Measurements from ENCODE around the gene ZDHHC14.

ZDHHC14 gene

GRCh38 chr6:157468574-157468973, 87.6 kb downstream of the ZDHHC14 start:
- no peak for DNase-seq

GRCh38 chr6:157469378-157469777, 88.4 kb downstream of the ZDHHC14 start:
- DNase-seq, result no peak

GRCh38 chr6:157471077-157471686, 90.2 kb downstream of the ZDHHC14 start:
- DNase-seq, result no peak

DNA sequence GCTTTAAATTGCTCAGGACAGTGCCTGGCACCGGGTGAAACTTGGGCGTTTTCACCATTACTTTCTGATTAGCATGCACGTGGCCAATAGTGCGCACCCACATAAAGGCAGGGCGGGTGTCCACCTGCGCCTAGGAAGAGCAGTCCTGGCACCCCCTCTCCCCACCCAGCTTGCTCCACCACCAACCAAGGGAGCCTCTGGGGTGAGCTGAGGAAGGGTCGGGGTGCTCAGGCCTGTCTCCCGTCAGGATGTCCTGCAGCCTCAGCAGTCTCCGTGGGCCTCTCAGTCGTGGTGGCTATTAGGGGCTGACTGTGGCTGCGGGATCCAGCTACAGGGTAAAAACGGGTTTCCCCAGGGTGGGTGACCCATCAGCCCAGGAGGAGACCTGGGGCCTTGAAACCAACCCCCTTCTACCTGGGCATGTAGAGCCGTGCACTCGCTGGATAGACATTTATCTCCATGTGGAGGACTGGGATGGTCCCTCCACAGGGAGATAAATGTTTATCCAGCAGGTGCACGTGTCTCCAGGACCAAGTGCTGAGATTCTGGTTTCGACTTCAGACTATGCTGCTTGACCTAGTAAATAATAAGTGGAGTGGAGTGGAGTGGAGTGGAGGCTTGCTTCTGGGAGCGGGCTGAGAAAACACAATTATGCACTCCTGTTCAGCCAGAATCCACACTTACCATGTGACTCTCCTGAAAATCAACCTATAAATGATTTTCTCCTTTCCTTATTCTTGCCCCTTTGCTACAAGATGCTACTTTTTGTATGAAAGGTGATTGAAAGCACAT, 91.1 kb downstream of the ZDHHC14 start:
- DNase-seq, result no peak

DNA sequence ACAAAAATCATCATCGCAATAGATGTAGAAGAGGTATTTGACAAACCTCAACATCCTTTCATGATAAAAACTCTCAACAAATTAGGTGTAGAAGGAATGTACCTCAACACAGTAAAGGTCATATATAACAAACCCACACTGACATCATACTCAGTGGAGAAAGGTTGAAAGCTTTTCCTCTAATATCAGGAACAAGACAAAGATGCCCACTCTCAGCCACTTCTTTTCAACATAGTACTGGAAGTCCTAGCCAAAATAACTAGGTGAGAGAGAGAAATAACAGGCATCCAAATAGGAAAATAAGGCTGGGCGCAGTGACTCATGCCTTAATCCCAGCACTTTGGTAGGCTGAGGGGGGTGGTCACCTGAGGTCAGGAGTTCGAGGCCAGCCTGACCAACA, 95.8 kb downstream of the ZDHHC14 start:
- no peak for DNase-seq

GRCh38 chr6:157478926-157479325, 97.9 kb downstream of the ZDHHC14 start:
- no peak for DNase-seq

DNA sequence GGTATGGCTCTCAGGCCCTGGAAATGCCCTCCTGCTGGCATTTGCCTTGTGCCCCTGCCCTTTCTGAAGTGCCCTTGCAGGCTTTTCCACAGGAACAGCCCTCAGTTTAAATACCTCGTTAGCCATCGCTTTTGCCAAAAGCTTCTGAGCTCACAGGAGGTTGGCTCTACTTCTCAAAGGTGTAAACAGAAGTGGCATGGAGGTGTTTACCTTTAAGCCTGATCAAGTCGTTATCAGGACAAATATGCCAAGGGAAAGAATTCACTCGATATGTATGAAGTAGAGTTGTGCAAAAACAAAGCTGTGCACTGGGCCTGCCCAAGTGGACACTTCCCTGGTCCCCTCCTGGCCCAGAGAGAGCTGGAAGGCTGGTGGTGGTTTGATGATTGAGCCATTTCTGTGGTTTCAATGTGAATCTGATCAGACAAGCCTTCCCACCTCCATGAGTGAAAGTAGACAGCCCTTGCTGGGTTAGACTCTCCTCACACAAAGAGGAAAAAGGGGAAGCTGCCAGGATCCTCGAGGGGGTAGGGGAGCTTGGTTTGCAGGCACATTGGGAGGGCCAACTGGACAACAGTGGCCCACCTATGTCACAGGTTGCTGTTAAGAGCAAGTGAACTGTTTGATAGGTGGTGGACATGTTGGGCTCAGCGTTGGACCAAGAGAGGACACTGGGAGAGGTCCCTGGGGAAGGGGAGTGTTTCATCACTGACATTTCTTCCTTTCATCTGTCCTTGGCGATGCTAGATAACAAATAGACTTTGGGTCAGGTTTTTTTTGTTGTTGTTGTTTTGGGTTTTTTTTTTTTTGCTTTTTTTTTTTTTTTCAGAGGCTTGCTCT, 98.7 kb downstream of the ZDHHC14 start:
- DNase-seq, result no peak

DNA sequence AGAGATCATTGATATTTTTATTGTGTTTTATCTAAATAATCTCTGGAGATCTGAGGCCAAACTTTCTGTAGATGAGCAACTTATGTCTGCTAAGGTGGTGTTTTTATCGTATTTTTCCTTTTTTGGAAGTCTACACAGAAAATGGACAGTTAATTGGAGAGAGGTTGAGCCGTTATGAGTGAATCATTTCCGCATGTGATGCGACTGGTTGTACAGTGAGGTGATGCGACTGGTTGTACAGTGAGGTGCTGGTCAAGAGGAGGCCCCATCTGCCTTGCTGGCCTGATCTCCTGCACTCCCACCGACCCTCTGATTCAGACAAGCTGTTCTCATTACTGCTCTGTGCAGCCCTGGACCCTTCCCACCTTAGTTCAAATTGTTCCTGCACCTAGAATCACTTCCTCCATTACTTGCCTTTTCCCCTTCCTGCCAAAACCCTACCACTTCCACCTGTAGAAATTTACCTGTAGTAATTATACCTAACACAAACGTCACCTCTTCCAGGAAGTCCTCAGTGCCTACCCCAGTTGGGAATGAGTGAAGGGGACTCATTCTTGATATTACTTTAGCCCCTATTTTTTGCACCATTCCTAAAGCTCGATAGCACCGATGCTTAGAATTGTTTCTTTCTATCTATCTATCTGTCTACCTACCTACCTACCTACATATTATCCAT, 100.3 kb downstream of the ZDHHC14 start:
- DNase-seq, result no peak

- DNase-seq, result no peak
Measured at GRCh38 chr6:157481865-157482249, 100.9 kb downstream of the ZDHHC14 start.

GRCh38 chr6:157483770-157484169, 102.8 kb downstream of the ZDHHC14 start:
- no peak for DNase-seq

GRCh38 chr6:157484181-157484580, 103.2 kb downstream of the ZDHHC14 start:
- DNase-seq, result no peak

- DNase-seq, result peak; percentile 8
Measured at GRCh38 chr6:157486572-157486971, 105.6 kb downstream of the ZDHHC14 start.

GRCh38 chr6:157487110-157487773, 106.3 kb downstream of the ZDHHC14 start:
- no peak for DNase-seq

DNA sequence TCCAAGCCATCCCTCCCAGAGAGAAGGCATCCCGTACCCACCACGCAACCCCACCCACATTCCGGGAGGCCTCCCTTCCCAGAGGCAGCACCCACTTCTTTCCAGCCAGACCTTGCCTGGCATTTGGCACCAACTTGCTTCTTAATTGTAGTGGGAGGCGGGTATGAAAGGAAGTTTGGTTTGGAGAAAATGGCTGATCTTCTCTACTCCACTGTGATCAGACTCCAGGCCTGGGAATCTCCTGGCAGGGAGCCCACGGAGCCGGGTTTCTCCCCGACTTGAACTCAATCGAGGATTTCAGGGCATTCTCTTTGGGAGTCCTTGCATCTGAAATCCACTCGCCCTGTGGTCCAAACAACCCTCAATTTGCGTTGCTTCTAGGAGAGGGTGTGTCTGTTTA, 107.1 kb downstream of the ZDHHC14 start:
- no peak for DNase-seq

GRCh38 chr6:157488716-157489118, 107.7 kb downstream of the ZDHHC14 start:
- no peak for DNase-seq

DNA sequence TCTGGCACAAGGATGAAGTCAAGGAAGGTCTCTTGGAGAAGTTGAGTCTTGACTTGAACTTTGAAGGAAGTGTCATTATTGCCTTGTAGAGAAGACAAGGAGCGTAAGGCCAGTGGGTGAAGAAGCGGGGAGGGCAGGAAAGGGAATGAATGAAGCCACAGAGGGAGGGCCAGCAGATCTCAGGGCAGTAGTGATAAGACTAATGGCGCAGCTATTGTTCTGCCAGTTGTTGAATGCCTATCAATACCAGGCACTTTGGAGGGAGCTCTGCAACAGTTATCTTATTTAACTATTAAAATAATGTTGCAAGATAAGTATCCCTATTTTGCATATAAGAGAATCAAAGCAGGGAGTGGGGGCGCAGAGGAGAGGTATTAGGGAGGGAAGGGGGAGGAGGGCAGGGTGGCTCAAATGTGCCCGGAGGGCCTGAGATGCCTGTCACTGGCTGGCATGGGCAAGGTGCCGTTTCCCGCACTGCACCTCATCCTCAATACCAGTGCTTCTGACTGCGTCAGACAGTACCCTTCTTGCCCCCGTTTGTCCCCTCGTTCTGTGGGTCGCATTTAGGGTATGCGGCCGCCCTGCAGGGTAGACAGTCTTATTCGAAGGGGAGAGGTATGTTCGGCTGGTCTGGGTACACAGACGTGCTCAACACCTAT, 109.8 kb downstream of the ZDHHC14 start:
- DNase-seq, result no peak

- no peak for DNase-seq
Measured at GRCh38 chr6:157491571-157492232, 110.7 kb downstream of the ZDHHC14 start.

GRCh38 chr6:157492249-157492648, 111.3 kb downstream of the ZDHHC14 start:
- DNase-seq, result no peak

GRCh38 chr6:157492741-157493140, 111.8 kb downstream of the ZDHHC14 start:
- no peak for DNase-seq

DNA sequence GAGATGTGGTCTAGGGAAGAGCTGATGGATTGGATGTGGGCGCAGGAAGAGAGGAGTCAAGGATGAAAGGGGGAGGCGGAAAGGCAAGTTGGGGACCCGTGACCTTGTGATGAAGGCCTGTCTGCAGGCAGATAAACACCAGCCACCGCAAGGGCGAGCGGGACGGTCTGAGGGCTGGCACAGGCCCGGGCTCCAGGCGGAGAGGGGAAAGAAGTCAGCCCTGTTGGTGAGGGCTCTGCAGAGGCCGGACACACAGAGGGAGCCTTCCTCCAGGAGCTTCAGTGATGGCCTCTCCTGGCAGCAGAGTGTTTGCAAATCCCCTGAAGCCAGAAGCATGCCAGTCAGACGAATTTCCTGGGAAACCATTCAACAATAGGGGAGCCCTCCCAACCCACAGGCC, 112.2 kb downstream of the ZDHHC14 start:
- DNase-seq, result no peak

DNA sequence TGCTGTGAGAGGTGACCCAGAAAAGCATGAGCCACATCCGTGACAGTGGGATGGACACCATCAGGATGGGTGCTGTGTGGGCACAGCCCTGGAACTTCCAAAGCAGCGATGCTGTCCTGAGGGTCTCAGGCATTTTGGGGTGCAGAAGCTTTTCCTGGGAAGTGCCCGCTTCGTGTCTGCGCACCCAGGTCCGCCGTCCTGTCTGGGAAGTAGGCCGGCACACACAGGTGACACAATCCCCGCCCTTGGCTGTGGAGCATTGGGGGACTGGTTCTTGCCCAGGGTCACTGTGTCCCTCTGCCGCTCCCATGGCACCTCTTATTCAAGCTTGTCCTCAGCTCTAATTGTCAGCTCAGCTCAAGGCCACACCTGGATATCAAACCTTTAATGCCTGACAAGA, 112.6 kb downstream of the ZDHHC14 start:
- no peak for DNase-seq
